OCI-LY3 (cell line): Measurements from ENCODE around the gene KLF15.

Experiments used
- CTCF ChIP-seq: fragments of 200-600, 300-600 bp; sonication (generic); IDR thresholded peaks from 2 replicates; pipeline ENCODE4 v1.5.1; 2014; ENCODE audit warnings: antibody characterized with exemption, low read length, low read depth
- EZH2phosphoT487 ChIP-seq: fragments of 200-600 bp; shearing (Covaris generic); IDR thresholded peaks from 2 replicates; pipeline ENCODE4 v1.6.1; 2018; ENCODE audit warnings: antibody characterized with exemption, mixed run types, low read depth

GRCh38 chr3:126402178-126402577 is 45.0 kb upstream of the KLF15 start:
- TF ChIP-seq CTCF (no peak), EZH2phosphoT487 (no peak)
